Glomerular endothelial cell (primary cell): ENCODE results near the gene PTPN9. TPM values are rescaled to one million over a fixed set of nuclear protein-coding genes. Genes with fewer than 3 reads are reported as not detected.
"Not testable (repeated sequence)": the region's sequence is repeated elsewhere in the genome, so short reads cannot be mapped to it uniquely, and the experiment has no call there.

ENCODE experiments used
- DNase-seq: peaks from one replicate; pipeline ENCODE4 v3.0.0-alpha.2; 2011; ENCODE audit warnings: low read depth, low spot score; ENCODE audit errors: extremely low read depth
- total RNA-seq: library from RNA; depleted of rRNA; stranded (reverse); fragments of >200 nt; gene quantifications from 2 replicates; pipeline ENCODE4 v1.2.3, GENCODE V29; 2015

Gene PTPN9
- total RNA-seq, result 23.2 and 28.8 TPM in 2 replicates

DNA sequence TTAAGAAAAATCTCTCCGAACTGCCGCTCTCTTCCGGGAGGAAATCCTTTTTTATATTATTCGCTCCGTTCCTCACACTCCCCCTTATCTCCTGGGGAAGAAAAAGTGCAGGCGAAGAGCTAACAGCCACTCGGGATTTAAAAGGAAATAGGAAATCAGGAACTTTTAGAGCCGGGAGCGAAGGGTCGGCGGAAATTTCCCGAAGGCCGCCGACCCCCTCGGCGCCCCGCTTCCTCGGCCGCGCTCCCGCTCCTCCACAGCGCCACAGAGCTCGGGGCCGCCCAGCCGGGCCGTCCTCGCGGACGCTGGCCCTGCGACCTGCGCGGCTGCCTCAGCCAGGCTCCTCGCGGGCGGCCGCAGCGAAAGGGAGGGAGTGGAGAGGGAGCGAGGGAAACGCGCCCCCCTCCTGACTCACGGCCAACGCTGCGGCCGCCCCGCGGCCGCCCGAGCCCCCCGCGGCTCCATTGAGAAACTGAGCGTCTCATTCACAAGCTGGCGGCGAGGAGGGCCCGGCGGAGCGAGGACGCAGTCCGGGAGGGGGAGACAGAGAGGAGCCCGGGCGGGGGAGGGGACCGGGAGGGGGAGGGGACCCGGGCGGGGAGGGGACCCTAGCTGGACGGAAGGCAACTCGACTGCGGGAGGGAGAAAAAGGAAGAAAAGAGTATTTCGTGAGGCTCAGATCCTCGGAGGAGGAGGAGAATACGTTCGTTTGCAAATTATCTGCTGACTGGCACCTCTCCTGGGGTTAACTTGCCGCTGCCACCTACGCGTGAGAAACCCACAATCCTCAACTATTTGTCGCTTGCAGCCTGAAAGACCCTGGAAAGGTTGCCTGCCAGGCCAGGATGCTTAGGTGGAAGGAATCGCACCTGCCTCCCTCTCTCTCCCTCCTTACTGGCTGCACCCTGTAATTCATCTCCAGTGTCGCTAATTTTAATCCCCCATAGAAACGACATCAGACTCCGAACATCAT is at the start of gene PTPN9:
TSS of gene PTPN9 (minus strand) at position 368 of the 973 bp plus-strand sequence. CDS start 539 bp downstream, outside the sequence.
- no peak for DNase-seq

GRCh38 chr15:75625542-75626347 is 46.6 kb upstream of the PTPN9 start, which contains the start of gene SNUPN:
TSS of gene SNUPN (minus strand) at chr15:75625725. CDS start at chr15:75621051, 4,674 bp downstream.
- no peak for DNase-seq

GRCh38 chr15:75622505-75622904 is 43.4 kb upstream of the PTPN9 start:
- no peak for DNase-seq

GRCh38 chr15:75620841-75621391 is 41.8 kb upstream of the PTPN9 start:
- no peak for DNase-seq

GRCh38 chr15:75620058-75620820 is 41.1 kb upstream of the PTPN9 start:
- DNase-seq, result no peak

DNA sequence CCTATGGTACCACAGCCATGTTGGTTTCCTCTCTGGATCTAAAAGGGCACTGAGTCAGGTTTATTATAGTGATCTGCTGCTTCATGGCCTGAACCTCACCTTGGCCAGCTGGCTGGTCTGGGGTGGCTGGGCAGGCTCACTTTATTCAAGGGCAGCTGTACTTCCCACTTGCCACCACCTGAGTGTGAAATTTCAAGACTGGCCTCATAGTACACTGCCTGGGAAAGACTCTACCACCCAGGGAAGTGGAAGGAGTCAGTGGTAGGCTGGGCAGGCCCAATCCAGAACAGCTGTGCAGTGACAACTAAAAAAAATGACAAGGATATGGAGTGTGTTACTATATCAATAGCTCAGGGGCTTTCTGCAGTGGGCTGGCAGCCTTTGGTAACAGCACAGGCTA is 37.7 kb upstream of the PTPN9 start:
- no peak for DNase-seq

DNA sequence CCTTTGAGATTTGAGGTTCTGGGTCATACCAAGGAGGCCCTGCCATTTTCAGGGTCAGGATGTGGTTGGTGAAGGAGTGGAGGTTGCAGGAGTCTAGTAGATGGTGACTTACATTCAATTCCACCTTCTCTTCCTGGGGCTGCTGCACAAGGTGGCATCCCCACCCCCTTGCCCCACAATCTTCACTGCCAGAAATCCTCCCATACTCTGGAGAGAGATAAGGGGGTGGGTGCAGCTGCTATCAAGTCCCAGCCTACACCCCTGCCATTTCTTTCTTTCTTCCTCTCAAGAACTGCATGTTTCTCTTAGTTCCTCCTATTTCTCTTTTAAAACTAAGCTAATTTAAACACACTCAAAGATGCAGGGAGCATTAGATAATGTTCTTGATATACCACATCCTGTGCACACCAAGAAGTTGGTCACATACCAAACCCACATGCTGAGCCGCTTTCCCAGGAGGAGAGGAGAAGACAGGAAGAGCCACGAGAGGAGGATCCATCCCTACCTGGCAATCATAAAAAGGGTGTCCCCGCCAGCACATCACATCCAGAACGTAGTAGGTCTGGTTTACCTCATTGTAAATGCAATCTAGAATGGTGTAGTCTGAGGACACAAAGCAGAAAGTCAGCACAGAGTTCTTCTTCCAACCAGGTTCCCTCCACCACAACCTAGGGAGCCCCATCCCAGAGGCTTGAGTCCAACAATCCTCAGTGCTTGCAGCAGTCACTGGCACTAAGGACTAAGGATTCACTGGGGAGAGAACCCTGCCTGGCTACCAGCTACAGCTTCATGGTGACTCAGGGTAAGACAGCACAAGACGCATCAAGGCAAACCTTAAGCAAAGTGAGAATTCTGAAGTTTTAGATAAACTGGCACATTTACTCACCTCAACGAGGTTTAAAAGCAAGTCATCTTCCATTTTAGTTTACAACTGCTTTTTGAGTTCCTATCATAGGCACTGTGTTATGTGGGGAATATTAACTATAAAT is 27.9 kb upstream of the PTPN9 start:
- DNase-seq, result no peak

DNA sequence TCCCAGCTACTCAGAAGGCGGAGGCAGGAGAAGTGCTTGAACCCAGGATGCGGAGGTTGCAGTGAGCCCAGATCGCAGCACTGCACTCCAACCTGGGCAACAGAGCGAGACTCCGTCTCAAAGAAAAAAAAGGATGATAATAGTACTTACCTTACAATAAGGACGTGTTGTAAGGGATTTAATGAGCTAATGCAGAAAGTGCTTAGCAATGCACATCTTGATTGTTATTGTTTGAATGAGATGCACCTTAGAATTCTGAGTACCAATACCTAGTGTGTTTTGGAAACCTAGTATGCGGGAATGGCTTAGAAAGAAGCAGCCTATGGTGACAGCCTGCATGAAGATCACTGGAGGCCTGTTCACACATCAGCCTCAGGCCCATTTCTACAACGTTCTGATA is 26.9 kb upstream of the PTPN9 start:
- no peak for DNase-seq

GRCh38 chr15:75599401-75599800 is 20.3 kb upstream of the PTPN9 start:
- no peak for DNase-seq

DNA sequence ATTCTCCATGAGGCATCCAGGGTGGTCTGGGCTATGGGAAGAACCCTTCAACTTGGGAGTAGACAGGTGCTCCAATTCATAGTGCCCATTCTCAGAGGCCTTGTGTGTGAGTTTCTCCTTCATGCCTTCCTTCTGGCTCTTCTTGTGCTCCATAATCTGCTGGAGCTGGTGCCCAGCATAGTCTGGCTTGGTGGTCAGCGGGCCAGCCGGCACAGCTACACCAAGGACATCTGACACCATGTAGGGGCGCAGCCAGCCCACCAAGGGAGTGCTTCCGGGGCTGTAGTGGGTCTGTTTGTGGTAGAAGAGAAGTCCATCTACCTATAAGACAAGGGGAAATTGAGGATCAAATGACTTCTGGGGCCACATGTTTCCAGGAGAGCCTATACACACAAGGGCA is 19.2 kb upstream of the PTPN9 start:
- no peak for DNase-seq

DNA sequence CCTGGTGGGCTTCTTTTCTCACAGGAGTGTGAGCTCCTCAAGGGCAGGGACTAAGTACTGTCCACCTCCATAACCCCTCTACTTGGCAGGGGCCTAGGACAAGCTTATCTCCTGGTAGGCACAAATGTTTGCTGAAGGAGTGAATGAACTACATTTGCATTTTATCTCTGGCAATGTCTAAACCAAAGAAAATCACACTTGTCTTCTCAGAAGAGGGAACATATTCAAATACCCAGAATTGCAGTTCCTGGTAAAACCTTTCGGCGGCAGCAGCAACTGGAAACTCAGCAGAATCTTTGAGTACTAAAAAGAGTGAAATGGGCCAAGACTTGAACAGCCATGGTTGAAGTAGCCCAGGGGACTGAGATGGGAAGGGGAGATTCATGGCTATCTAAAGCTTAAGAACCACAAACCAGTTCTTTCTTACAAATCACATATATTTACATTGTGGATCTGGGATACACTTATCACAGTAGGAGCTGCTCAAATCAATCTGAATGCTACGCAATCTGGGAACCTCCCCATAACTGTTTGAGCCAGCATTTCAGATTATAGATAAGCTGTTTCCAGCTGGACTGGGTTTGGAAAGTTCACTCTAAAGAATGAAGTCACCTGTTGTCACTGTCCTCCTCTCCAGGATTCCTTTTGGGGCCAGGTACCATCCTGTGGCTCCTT is 18.7 kb upstream of the PTPN9 start:
- DNase-seq, result no peak

DNA sequence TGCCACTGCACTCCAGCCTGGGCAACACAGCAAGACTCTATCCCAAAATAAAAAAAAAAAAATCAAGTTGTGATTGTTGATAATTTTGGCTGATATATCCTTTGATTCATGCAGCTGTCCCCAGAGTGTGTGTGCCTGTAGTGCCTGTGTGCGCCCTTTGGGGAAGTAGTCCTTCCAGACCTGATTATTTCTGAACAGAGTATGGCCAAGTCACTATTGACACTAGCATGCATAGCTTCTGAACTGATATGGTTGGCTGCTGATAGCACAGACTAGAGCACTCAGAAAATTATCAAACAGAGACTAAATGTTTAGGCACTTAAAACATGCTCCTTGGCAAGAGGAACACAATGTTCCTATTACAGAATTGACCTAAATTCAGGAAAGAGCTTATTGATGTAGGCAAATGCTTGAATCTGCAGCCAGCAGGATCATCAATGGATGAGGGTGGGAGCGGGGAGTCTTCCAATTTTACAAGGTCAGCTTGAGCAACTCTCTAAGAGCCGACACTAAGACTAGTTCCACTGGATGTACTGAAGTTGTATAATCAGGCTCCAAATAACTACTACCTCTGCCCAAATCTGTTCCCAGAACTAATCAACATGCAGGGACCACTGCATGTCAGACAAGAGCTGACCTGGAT is 17.7 kb upstream of the PTPN9 start:
- no peak for DNase-seq

- DNase-seq, result no peak
These were observed 15.2 kb upstream of the PTPN9 start for GRCh38 chr15:75594276-75594675.

DNA sequence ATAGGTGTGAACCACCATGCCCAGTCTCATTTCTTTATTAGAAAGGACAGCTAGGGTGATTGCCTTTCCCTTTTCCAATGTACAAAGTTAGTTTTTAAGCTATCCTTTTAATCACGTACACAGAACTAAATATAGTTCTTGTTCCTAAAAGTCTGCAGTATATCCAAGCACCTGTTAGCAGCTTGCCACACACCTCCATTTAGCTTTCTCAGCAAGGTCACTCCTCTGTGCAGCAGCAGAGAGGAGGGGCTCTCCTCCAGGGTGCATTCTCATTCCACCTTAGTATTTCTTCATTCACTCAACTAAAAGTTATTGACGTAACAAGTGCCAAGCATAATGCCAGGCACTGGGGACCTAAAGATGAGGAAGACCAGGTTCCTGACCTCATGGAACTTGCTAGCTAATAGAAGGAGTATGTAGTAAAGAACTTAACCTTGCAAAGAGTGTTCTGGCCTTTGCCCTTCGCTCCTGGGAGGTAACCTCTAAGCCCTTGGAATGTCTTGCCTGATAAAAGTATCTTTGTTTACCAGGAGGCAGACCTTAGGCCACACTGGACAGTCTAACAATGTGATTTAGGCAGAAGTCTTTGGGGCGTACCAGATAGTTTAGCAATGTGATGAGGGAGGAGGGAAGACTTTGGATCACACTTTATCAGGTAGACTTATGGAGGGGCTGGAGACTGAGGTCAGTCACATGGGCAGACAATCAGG is 12.7 kb upstream of the PTPN9 start:
- no peak for DNase-seq

- no peak for DNase-seq
These were observed 11.1 kb upstream of the PTPN9 start for GRCh38 chr15:75590239-75590638.

DNA sequence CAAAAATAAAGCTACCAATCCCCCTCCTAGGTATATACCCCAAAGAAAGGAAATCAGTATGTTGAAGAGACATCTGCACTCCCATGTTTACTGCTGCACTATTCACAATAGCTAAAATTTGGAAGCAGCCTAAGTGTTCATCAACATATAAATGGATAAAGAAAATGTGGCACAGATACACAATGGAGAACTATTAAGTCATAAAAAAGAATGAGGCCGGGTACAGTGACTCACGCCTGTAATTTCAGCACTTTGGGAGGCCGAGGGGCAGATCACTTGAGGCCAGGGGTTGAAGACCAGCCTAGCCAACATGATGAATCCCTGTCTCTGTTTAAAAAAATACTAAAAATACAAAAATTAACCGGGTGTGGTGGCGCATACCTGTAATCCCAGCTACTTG is 10.0 kb upstream of the PTPN9 start:
- DNase-seq, result no peak

DNA sequence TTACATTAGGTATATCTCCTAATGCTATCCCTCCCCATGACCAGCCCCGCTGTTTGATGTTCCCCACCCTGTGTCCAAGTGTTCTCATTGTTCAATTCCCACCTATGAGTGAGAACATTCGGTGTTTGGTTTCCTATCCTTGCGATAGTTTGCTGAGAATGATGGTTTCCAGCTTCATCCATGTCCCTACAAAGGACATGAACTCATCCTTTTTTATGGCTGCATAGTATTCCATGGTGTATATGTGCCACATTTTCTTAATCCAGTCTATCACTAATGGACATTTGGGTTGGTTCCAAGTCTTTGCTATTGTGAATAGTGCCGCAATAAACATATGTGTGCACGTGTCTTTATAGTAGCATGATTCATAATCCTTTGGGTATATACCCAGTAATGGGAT is 7.3 kb upstream of the PTPN9 start:
- not testable (repeated sequence) for DNase-seq

DNA sequence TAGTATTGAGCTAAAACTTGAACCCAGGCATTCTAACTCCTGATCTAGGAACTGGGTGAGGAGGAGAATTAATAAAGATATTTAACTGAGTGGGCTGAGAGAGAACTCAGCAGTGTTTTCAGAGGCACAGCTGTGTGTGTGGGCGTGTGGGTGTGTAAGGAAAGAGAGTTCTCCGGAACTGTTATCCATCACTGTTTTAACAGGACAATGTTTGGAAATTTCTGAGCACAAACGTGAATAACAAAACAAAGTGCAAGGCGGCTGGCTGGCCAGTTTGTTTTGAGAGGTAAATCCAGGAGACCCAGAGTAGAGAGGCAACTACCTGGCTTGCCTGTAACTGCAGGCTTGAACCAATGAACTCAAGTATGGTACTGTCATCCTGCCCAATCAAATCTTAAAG is 5.0 kb upstream of the PTPN9 start:
- no peak for DNase-seq
